Hepatocyte (in vitro differentiated cells): ENCODE measurements around the gene LDAH.

Experiments used
- EZH2 ChIP-seq: fragments of 200-600 bp; sonication (generic); IDR thresholded peaks from 2 replicates; pipeline ENCODE4 v1.6.1; 2016; ENCODE audit warnings: antibody characterized with exemption, mild to moderate bottlenecking, borderline replicate concordance
- TF ChIP-seq, protein P1 (sequence below): fragments of 200-600 bp; sonication (generic); IDR thresholded peaks from 2 replicates; pipeline ENCODE4 v1.5.1; 2016; ENCODE audit warnings: antibody characterized with exemption, mild to moderate bottlenecking; ENCODE audit not compliant: poor library complexity

- TF ChIP-seq, protein P1, sequence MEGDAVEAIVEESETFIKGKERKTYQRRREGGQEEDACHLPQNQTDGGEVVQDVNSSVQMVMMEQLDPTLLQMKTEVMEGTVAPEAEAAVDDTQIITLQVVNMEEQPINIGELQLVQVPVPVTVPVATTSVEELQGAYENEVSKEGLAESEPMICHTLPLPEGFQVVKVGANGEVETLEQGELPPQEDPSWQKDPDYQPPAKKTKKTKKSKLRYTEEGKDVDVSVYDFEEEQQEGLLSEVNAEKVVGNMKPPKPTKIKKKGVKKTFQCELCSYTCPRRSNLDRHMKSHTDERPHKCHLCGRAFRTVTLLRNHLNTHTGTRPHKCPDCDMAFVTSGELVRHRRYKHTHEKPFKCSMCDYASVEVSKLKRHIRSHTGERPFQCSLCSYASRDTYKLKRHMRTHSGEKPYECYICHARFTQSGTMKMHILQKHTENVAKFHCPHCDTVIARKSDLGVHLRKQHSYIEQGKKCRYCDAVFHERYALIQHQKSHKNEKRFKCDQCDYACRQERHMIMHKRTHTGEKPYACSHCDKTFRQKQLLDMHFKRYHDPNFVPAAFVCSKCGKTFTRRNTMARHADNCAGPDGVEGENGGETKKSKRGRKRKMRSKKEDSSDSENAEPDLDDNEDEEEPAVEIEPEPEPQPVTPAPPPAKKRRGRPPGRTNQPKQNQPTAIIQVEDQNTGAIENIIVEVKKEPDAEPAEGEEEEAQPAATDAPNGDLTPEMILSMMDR = peak; percentile 96
- no peak for TF ChIP-seq EZH2
Measured at GRCh38 chr2:20661421-20662307, 161.2 kb downstream of the LDAH start.
